BE2C (cell line): ENCODE results near the gene TWSG1.

Source experiments
- DNase-seq: peaks from one replicate; pipeline ENCODE4 v3.0.0-alpha.2; 2020
- H3K27me3 ChIP-seq: fragments of 250-450 bp; sonication (Bioruptor Pico); 2 replicates; pipeline ENCODE4 v1.5.1; 2020; ENCODE audit warnings: mild to moderate bottlenecking
- H3K36me3 ChIP-seq: fragments of 250-450 bp; sonication (Bioruptor Pico); 2 replicates; pipeline ENCODE4 v1.5.1; 2020; ENCODE audit warnings: mild to moderate bottlenecking
- H3K4me1 ChIP-seq: fragments of 250-450 bp; sonication (Bioruptor Pico); 2 replicates; pipeline ENCODE4 v1.5.1; 2020
- H3K4me3 ChIP-seq: 2 replicates; pipeline ENCODE4 v1.5.1; 2011; ENCODE audit warnings: low read depth, low read length
- H3K9me3 ChIP-seq: fragments of 250-450 bp; sonication (Bioruptor Pico); 2 replicates; pipeline ENCODE4 v1.5.1; 2020
- TF ChIP-seq, protein P1 (sequence below): IDR thresholded peaks from 2 replicates; pipeline ENCODE4 v1.5.1; 2012; ENCODE audit warnings: mild to moderate bottlenecking, low read depth, low read length

The TWSG1 gene

GRCh38 chr18:9340472-9340871, 5.9 kb downstream of the TWSG1 start:
- DNase-seq, result no peak
- TF ChIP-seq, protein P1, sequence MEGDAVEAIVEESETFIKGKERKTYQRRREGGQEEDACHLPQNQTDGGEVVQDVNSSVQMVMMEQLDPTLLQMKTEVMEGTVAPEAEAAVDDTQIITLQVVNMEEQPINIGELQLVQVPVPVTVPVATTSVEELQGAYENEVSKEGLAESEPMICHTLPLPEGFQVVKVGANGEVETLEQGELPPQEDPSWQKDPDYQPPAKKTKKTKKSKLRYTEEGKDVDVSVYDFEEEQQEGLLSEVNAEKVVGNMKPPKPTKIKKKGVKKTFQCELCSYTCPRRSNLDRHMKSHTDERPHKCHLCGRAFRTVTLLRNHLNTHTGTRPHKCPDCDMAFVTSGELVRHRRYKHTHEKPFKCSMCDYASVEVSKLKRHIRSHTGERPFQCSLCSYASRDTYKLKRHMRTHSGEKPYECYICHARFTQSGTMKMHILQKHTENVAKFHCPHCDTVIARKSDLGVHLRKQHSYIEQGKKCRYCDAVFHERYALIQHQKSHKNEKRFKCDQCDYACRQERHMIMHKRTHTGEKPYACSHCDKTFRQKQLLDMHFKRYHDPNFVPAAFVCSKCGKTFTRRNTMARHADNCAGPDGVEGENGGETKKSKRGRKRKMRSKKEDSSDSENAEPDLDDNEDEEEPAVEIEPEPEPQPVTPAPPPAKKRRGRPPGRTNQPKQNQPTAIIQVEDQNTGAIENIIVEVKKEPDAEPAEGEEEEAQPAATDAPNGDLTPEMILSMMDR, result no peak
- H3K27me3 ChIP-seq, result no peaks in the 10 kb centered on the region
- no peaks in the 10 kb centered on the region for H3K4me1 ChIP-seq
- no peaks in the 10 kb centered on the region for H3K9me3 ChIP-seq
- H3K36me3 ChIP-seq, result no peaks in the 10 kb centered on the region
- no peak overlapping the region for H3K4me3 ChIP-seq

DNA sequence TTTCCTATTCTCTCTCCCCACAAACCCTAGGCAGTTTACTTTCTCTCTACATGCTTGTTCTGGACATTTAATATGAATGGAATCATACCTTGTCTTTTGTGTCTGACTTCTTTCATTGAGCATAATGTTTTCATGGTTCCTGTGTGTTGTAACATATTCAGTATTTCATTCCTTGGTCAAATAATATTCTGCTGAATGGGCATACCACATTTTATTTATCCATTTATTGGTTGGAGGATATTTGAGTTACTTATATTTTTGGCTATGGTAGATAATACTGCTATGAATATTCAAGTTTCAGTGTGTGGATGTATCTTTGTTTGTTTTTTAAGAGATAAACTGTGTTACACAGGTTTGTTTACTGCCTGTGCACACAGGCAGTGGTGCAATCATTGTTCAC, 9.0 kb downstream of the TWSG1 start:
- Histone ChIP-seq H3K36me3 (no peaks in the 10 kb centered on the region), H3K9me3 (no peaks in the 10 kb centered on the region), H3K27me3 (no peaks in the 10 kb centered on the region), H3K4me3 (no peak overlapping the region), H3K4me1 (no peaks in the 10 kb centered on the region)
- DNase-seq, result no peak
- TF ChIP-seq, protein P1, result no peak

- TF ChIP-seq, protein P1, result no peak
- H3K4me1 ChIP-seq, result no peaks in the 10 kb centered on the region
- DNase-seq, result no peak
- no peaks in the 10 kb centered on the region for H3K27me3 ChIP-seq
- no peaks in the 10 kb centered on the region for H3K9me3 ChIP-seq
- no peaks in the 10 kb centered on the region for H3K36me3 ChIP-seq
- H3K4me3 ChIP-seq, result no peak overlapping the region
Observed at GRCh38 chr18:9346775-9347174, 12.2 kb downstream of the TWSG1 start.

GRCh38 chr18:9348079-9348671, 13.6 kb downstream of the TWSG1 start:
- no peaks in the 10 kb centered on the region for H3K36me3 ChIP-seq
- no peaks in the 10 kb centered on the region for H3K27me3 ChIP-seq
- TF ChIP-seq, protein P1, result no peak
- no peak for DNase-seq
- no peaks in the 10 kb centered on the region for H3K4me1 ChIP-seq
- H3K4me3 ChIP-seq, result no peak overlapping the region
- H3K9me3 ChIP-seq, result no peaks in the 10 kb centered on the region

GRCh38 chr18:9348766-9349165, 14.2 kb downstream of the TWSG1 start:
- Histone ChIP-seq H3K36me3 (no peaks in the 10 kb centered on the region), H3K9me3 (no peaks in the 10 kb centered on the region), H3K4me1 (no peaks in the 10 kb centered on the region), H3K27me3 (no peaks in the 10 kb centered on the region), H3K4me3 (no peak overlapping the region)
- no peak for DNase-seq
- TF ChIP-seq, protein P1, result no peak

- DNase-seq, result no peak
- Histone ChIP-seq H3K36me3 (no peaks in the 10 kb centered on the region), H3K4me3 (no peak overlapping the region), H3K27me3 (no peaks in the 10 kb centered on the region), H3K4me1 (no peaks in the 10 kb centered on the region), H3K9me3 (no peaks in the 10 kb centered on the region)
- TF ChIP-seq, protein P1, result no peak
Observed at GRCh38 chr18:9353596-9353995, 19.0 kb downstream of the TWSG1 start.
